Sigmoid colon (tissue), 3 donors: ENCODE data around the gene CHPF.

Source experiments
- POLR2A ChIP-seq, 2 donors: fragments of 450-650 bp; IDR thresholded peaks; one replicate each; pipeline ENCODE4 v1.6.1; 2016; ENCODE audit warnings: antibody characterized with exemption in 2 of 2, mild to moderate bottlenecking in 2 of 2, moderate library complexity in 2 of 2
- TF ChIP-seq, protein P1 (sequence below), 4 experiments: fragments of 450-650 bp in 3 of 4; fragments of 200-600 bp in 1 of 4; IDR thresholded peaks; one replicate each; pipeline ENCODE4 v1.5.1; 2016 to 2019; ENCODE audit warnings: antibody characterized with exemption in 4 of 4, mild to moderate bottlenecking in 3 of 4, moderate library complexity in 2 of 4

DNA sequence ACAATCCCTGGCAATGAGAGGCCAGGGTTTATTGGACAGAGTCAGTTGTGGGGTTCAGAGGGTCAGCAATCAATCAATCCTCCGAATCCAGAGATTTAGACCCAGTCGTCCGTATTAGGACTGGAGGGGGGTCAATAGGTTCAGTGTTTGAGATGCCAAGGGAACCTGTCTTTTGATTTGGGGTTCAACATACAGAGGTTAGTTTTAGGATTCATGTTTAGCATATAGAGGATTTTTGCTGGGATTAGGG lies 44.6 kb downstream of the CHPF start:
- TF ChIP-seq POLR2A (IDR thresholded peaks at IDR 0.05) = no peak
- TF ChIP-seq, protein P1, sequence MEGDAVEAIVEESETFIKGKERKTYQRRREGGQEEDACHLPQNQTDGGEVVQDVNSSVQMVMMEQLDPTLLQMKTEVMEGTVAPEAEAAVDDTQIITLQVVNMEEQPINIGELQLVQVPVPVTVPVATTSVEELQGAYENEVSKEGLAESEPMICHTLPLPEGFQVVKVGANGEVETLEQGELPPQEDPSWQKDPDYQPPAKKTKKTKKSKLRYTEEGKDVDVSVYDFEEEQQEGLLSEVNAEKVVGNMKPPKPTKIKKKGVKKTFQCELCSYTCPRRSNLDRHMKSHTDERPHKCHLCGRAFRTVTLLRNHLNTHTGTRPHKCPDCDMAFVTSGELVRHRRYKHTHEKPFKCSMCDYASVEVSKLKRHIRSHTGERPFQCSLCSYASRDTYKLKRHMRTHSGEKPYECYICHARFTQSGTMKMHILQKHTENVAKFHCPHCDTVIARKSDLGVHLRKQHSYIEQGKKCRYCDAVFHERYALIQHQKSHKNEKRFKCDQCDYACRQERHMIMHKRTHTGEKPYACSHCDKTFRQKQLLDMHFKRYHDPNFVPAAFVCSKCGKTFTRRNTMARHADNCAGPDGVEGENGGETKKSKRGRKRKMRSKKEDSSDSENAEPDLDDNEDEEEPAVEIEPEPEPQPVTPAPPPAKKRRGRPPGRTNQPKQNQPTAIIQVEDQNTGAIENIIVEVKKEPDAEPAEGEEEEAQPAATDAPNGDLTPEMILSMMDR (IDR thresholded peaks at IDR 0.05) = no peak
